ENCODE results near the gene ZNF839.

The ZNF839 gene

GRCh38 chr14:102387086-102387485, 67.5 kb downstream of the ZNF839 start:
- DNase-seq (ENCODE audit: low read depth): no peak

GRCh38 chr14:102389246-102389645, 69.7 kb downstream of the ZNF839 start:
- no peak for DNase-seq (ENCODE audit: low read depth)

- no peak for DNase-seq (ENCODE audit: low read depth)
Measured at GRCh38 chr14:102390064-102390855, 70.7 kb downstream of the ZNF839 start.

Data from activated T-helper 9 cell treated with anti-CD3 and anti-CD28 coated beads, Interleukin-2, amount 50 U/mL, for 16 hours (primary cell).